GM12873 (cell line): Measurements from ENCODE around the gene GPM6B.

Source experiments
- TF ChIP-seq, protein P1 (sequence below): IDR thresholded peaks from 2 replicates; pipeline ENCODE4 v1.5.1; 2012; ENCODE audit warnings: low read depth, mild to moderate bottlenecking, moderate library complexity, low read length, control low read depth; ENCODE audit not compliant: insufficient read depth; ENCODE audit errors: missing control alignments

The GPM6B gene

GRCh38 chrX:13747836-13748235, 69.1 kb downstream of the GPM6B start:
- TF ChIP-seq, protein P1, sequence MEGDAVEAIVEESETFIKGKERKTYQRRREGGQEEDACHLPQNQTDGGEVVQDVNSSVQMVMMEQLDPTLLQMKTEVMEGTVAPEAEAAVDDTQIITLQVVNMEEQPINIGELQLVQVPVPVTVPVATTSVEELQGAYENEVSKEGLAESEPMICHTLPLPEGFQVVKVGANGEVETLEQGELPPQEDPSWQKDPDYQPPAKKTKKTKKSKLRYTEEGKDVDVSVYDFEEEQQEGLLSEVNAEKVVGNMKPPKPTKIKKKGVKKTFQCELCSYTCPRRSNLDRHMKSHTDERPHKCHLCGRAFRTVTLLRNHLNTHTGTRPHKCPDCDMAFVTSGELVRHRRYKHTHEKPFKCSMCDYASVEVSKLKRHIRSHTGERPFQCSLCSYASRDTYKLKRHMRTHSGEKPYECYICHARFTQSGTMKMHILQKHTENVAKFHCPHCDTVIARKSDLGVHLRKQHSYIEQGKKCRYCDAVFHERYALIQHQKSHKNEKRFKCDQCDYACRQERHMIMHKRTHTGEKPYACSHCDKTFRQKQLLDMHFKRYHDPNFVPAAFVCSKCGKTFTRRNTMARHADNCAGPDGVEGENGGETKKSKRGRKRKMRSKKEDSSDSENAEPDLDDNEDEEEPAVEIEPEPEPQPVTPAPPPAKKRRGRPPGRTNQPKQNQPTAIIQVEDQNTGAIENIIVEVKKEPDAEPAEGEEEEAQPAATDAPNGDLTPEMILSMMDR, result peak; percentile 47

- TF ChIP-seq, protein P1, result no peak
Observed at GRCh38 chrX:13742397-13743176, 74.3 kb downstream of the GPM6B start.

- TF ChIP-seq, protein P1, result no peak
Observed at GRCh38 chrX:13741695-13742094, 75.2 kb downstream of the GPM6B start.

DNA sequence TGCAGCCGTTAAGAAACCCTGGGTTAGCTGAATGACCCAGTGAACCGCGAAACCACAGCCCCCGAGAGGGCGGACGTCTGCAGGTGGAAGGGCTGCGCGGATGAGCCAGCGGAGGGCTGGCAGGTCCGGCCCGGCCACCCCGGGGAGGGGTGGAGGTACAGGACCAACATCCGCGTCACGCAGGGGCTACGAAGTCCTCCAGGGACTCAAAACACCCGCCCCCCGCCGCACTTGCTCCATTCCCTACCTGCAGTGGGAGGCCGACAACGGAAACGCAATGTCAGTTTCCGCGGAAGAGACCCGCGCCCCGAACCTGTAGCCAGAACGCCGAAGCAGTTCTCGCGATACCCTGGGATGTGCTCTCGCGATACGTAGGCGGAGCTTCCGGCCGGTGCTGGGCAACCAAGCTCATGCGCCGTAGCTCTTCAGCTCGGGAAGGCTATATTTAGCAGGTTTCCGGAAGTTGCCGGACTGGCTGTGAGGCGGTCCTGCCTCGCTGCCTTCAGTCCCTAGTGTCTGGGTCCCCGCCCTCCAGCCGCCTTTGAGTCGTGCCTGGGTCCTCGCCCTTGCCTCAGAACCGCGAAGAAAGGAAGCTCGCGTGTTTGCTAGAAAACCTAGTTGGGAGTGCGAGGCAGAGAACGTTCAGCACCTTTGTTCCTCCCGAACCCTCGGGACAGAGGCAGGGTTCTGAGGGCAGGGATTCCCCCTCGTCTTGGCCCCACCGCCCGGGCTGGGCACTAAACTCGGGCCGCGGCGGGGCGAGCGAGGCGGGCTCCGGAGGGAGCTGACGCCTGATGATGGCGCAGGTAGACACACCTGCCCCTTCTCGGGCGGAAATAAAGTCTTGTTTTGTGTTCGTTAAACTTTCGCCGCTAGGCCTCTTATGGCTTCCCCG, 82.4 kb downstream of the GPM6B start, which contains the start of the genes OFD1 and TRAPPC2:
Gene OFD1, plus strand, starts transcription at position 471 of the 895 bp plus-strand sequence. Its CDS starts 324 bp downstream, at position 795.
Gene TRAPPC2, minus strand, starts transcription at position 343 of the 895 bp plus-strand sequence. CDS start 14,657 bp downstream, outside the sequence.
- TF ChIP-seq, protein P1, result peak; percentile 18

- TF ChIP-seq, protein P1, result no peak
Observed at GRCh38 chrX:13733506-13733905, 83.4 kb downstream of the GPM6B start.

- TF ChIP-seq, protein P1, result no peak
Observed at GRCh38 chrX:13732246-13733067, 84.4 kb downstream of the GPM6B start.
